Right lobe of liver (tissue), 4 donors: ENCODE data around the gene SLC22A16.

Experiments
- CTCF ChIP-seq, 4 donors: fragments of 200-600 bp in 3 of 4; fragments of 450-650 bp in 1 of 4; IDR thresholded peaks; one replicate each; pipeline versions ENCODE4 v1.5.1 to v1.8.0; 2016 to 2022; ENCODE audit warnings: antibody characterized with exemption in 4 of 4, mild to moderate bottlenecking in 2 of 4
- POLR2A ChIP-seq: fragments of 450-650 bp; IDR thresholded peaks from one replicate; pipeline ENCODE4 v1.6.1; 2017; ENCODE audit warnings: antibody characterized with exemption, mild to moderate bottlenecking
- donor health status: DM: no; HTN: no; CAD: no.
- donor health status: DM: no; HTN: no; CAD: no.
- donor health status: DM: no; HTN: yes; CAD: no.

- TF ChIP-seq CTCF (IDR thresholded peaks at IDR 0.05) = no peak
- TF ChIP-seq POLR2A = no peak
Measured at GRCh38 chr6:110412360-110412759, 64.1 kb downstream of the SLC22A16 start.
